Measurements from ENCODE around the gene ECHDC1.

- TF ChIP-seq CTCF (IDR thresholded peaks at IDR 0.05; ENCODE audit: insufficient read depth, low read depth, low read length) (no peak), EZH2 (IDR thresholded peaks at IDR 0.05; ENCODE audit: insufficient read depth, low read length) (no peak)
Observed at GRCh38 chr6:127291495-127291894, 51.9 kb downstream of the ECHDC1 start.
